ENCODE data around the gene PPP1CB.

Gene PPP1CB

GRCh38 chr2:28745876-28746275, 5.8 kb upstream of the PPP1CB start:
- DNase-seq, result no peak

DNA sequence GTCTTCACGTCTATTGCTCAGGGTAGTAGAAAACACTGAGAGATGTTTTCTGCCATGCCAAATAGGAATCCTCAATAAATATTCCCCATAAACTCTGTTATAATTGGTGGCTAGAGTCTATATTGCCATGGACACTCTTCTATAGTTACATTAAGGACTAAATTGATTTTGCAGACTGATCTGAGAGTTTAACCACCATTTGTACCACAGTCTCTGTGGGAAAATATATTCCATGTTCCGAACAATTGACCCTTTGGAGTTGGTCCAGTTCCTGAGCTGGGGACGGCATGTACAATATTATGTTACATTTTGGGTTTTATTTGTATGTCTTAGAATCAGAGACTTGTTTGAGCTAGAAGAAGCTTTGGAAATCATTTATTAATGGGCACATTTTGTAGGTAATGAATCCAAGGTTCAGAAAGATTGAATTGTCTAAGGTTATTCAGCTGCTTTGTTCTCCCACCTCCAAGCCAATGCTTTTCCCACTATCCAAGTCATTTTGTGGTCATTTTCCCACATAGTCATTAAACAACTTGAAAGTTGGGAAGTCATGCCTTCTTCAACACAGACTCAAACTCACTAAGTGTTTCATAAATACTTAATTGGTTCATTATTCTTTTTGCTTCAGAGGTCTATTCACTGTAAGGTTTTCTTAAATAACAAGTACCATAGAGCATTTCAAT, 5.1 kb upstream of the PPP1CB start:
- no peak for DNase-seq

DNA sequence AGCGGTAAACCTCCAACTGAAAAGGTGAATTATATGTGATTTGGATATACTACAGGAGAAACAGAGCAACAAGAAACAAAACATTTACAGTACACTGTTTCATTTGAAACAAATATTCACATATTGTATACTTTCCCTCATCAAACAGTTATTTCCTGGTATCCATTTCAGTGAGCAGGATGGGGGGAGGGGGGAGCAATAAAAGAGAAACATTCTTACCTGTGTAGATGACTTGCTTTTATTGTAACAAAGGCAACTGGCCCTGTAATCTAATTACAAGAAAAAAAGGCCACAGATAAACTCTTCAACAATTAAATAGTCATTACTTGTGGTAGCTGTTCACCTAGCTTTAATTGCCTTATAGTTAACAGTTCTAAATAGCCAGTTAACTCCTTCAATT, 3.9 kb upstream of the PPP1CB start:
- DNase-seq, result no peak

DNA sequence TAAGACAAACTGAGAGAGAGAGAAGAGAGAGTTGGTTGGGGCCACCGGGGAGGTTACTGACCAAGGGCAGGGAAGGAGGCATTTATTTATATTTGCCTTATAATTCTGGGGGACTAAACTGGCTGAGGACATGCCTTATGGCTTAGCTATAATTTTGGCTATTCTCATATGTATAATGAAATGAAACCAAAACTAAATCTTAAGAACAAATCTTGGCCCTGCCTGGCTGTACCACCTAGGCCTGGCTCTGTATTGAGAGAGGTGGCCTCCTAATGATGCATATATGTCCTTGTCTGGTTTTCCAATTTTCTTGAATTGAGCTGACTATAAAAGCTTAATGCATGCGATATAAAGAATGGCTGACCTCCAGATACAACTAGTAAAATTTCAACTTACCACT, 3.5 kb upstream of the PPP1CB start:
- DNase-seq, result no peak

- no peak for DNase-seq
These were observed 2.7 kb upstream of the PPP1CB start for GRCh38 chr2:28748941-28749340.

DNA sequence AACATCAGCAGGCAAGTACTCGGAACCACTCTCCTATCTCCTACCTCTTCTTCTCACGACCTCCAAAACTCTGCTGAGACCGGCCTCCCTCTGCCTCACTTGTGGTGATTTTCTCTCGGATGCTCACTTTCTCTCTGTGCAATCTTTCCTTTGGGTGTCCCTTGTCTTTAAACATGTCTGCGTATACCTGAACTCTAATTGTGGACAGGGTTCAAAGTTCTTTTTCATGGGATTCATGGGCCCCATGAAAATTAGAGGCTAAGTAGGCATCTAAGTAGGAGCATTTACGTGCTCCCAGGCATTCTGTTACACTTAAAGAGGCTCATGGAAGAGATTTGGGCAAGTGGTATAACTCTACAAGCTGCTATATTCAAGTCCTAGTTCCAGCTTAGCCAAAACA, 2.1 kb upstream of the PPP1CB start:
- DNase-seq, result no peak

DNA sequence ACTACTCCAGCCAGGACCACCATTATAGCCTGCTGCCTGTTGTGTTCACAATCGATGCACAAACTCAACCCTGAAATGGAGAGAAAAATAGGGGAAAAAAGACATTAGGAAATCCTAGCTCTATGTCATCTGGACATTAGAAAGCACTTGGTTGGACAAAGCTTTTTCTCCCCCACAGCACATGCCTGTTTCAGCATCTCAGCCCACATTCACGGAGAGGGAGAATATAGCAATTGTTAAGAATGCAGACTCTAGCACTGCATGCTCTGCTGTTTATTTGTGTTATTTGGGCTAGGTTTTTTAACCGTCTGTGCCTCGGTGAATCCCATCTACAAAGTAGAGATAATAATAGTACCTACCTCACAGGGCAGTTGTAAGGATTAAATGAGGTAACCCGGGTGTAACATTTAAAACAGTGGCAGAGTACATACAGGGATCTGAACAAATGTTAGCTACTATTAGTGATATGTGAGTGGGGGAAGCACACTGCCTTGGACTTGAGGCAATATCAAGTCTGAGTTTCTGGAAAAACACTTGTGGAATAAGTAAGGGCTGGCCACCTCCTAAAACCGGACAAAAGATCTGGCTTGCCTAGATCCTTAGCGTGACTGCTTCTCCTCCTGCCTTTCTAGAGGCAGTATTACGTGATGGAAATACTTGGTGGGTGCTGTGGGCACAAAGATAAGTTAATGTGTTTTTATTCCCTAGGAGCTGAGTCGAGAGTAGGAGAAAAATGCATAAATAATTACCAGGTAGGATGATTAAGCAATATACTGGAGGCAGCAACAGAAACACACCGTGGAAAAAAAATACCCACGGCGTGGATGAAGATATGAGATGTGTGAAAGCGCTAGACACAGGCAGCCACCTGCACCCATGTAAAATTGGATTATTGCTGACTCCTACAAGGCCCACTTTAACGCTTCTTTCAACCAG, 1.0 kb upstream of the PPP1CB start:
- DNase-seq, result peak; percentile 13

- DNase-seq, result no peak
These were observed 463 bp downstream of the PPP1CB start for GRCh38 chr2:28751956-28752630.

DNA sequence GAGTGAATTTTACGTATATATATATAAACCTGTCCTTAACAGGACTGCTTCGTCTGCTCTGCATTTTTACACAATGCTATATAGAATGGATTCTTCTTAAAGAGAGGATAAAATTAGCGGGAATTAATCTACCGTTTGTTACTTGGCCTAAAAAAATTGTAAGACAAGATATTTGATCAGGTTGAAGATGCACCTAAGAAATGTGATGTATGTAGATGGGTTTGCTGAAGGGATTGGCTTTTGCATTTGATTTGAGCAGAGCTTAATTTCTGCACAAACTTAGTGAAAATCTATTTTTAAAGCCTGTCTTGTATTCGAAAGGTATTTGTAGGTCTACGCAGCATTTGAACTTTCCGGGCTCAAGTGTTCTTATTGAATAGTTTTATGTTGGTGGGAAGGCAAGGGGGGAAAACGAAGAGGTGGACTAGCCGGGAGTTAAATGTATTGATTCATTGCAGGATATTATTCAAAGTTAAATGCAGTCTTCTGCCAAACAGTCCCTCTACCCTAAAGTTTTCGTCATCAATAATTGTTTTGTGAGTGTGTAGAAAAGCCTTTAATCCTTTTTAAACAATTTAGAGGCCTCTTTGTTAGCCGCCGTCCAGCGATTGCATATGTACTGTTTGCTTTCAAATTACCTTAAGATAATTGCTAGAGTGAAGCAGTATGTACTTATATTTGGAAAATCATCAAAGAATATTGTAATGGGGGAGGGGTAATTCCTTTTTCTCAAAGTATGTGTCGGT, 1.2 kb downstream of the PPP1CB start:
- peak; percentile 37 for DNase-seq

GRCh38 chr2:28754321-28754720, 2.7 kb downstream of the PPP1CB start:
- no peak for DNase-seq

DNA sequence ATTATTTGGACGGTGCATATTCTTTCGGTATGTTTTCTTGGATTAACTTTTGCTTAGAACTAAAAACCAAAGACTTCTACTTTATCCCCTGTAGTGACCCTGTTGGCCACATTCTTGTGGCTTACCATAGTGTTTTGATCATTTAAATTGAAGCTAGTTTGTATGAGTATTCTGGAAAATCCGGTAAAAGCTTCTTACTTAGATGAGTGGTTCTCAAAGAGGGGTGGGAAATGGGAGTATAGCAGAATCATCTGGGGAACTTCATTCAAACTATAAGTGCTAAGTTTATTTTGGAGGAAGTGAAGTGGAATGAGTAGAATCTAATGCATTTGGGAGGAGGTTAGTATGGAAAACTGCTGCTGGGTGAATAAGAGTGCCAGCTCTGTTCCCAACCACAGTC, 3.8 kb downstream of the PPP1CB start:
- DNase-seq, result no peak

DNA sequence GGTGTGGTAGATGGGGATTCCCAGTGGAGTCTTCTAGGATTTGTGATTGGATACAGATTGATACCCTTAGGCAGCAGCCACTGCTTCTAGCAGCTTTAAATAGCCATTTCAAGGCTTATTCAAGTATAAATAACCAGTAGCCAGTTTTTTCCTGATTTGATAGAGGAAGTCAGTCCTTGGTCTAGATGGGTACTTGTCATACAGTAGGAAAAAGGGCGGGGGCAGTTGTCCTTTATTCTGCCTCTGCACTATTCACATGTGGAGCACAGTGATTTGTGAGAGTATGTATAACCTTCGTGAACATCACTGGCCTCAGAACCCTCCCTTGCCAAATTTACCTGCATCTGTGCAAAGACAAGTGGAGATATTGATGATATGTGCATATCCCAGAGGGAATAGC, 6.8 kb downstream of the PPP1CB start:
- DNase-seq, result no peak

- DNase-seq, result no peak
These were observed 9.8 kb downstream of the PPP1CB start for GRCh38 chr2:28761420-28761819.

DNA sequence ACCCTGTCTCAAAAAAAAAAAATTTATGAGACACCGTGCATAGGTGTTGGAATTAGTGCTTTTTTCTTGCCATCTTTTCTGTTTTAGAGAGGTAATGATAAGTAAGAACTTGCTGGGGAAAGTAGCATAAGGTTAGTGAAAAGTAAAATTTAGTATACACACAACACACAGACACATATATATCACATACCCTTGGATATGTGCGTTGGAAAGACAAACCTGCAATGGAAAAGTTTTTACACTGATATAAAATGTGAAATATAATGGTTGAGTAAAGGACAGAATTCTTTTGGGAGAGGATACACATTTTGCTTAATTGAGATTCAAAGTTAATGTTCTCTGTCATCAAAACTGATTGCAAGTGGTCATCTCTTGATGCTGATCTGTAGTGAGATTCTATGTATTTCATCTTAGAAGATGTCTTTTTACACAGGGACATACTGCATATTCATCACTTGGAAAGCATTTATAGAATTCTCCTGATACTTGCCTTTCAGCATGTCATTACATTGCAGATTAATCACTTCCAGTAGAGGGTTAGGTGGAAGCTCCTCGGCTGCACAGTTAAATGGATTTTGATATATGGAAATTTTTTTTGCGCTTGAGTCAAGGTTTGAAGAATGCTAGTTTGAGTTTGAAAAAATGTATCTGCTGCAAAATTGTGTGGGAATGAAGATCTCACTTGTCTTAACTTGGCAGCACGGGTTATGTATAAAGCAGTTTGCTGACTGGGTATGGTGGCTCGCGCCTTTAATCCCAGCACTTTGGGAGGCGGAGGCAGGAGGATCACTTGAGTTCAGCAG, 13.5 kb downstream of the PPP1CB start:
- DNase-seq, result no peak

GRCh38 chr2:28766070-28766469, 14.4 kb downstream of the PPP1CB start:
- DNase-seq, result no peak

DNA sequence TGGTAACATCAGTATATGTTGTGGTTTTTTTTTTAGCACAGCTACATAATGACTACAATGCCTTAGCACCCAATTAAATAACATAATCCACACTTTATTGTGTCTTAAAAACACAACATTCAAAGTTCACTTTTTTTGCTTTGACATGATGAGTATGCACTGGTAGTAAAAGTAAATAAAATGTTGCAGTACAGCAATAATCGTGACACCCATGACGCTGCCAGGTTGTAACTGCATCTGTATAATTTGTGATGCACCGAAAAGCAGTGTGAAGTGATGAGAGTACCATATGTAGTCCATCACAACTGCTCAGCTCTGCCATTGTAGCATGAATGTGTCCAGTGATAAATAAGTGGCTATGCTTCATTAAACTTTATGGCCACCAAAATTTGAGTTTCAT, 15.7 kb downstream of the PPP1CB start:
- no peak for DNase-seq

- DNase-seq, result no peak
These were observed 16.8 kb downstream of the PPP1CB start for GRCh38 chr2:28768422-28768821.

GRCh38 chr2:28768952-28769351, 17.3 kb downstream of the PPP1CB start:
- no peak for DNase-seq

GRCh38 chr2:28772351-28772750, 20.7 kb downstream of the PPP1CB start:
- no peak for DNase-seq

DNA sequence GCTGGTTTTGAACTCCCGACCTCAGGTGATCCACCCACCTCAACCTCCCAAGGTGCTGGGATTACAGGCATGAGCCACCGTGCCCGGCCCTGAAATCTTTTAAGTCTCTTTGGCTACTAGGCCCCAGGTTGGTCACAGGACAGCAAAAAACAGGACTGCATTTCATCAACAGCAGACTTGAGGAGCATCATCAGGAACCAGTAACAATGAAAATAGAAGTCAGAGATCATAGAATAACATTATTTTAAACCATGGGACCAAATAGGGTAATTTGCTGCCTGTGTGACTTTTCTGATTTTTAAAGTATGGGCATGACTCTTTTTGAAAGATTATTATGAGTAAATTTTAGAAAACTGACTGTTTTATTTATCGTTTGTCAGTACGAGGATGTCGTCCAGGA, 24.8 kb downstream of the PPP1CB start:
- DNase-seq, result no peak

- DNase-seq, result no peak
These were observed 26.8 kb downstream of the PPP1CB start for GRCh38 chr2:28778392-28778791.

DNA sequence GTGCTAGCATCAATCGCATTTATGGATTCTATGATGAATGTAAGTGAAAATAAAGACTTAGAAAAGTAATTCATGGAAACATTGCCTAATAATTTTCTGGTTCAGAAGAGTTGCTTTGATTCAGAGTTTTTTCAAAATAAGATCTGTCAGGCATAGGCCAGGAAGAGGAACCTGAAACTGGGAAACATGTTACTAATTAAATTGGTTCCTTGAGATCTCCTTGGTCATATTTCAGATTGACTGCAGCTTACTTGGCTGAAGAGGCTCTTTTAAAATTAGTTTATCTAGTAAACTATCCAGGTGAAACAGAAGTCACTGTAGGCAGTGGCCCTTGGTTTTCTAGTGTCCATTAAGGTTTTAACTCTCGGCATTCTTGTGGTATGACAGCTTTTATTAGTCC, 27.4 kb downstream of the PPP1CB start:
- DNase-seq, result no peak

Measured in NCI-H1436 (cell line).